HT1080 (cell line): ENCODE data around the gene DYNC1LI2. TPM values are rescaled to one million over a fixed set of nuclear protein-coding genes. Genes with fewer than 3 reads are reported as not detected.
"Not testable (repeated sequence)": the region's sequence is repeated elsewhere in the genome, so short reads cannot be mapped to it uniquely, and the experiment has no call there.

Experiments
- DNase-seq: peaks from one replicate; pipeline ENCODE4 v3.0.0-alpha.2; 2015; ENCODE audit warnings: low read depth
- total RNA-seq: library from RNA; depleted of rRNA; stranded (reverse); fragments of >200 nt; shearing (Covaris generic); gene quantifications from 2 replicates; pipeline ENCODE4 v1.2.3, GENCODE V29; 2014

The DYNC1LI2 gene
- total RNA-seq, 1 experiment from 2014 or later: 52.9 TPM

DNA sequence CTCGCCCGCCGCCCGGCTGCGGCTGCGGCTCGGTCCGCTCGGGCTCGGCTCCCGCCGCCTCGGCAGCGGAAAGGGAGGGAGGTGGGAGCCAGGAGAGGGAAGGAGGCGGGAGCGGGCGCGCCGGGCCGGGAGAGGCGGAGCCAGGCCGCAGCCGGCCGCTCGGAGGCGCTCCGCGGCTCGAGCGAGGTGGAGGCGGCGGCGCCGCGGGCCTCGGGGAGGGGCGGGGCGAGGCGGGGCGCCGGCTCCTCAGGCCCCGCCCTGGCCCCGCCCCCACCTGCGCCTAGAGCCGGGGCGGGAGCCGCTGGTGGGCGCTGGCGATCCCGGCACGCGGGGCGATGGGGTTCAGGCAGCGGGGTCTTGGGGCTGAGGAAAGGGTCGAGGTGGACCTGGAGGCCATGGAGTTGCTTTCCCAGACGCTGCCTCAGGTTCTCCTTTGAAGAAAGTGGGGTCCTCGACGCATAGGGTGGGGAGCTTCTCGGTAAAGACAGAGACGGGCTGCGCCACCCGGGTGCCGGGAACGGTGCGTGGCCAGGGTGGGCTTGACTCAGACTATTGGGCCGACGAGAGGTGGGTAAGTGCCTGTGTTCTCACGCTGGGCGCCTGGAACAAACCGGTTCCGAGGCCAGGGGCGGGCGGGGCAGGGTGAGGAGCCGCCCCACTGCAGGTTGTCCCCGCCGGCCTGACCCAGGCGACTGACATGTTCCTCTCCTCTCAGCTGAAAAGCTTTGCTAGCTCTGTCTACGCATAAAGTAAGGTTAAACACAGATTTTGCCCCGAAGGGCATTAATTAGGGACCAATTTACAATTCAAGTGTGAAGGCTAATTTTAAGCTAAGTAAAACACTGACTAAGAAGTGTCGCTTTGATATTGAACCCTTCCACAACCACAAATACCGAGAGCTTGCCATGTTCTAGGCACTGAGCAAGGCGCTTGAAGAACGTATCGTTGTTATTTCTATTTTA lies 54.5 kb downstream of the DYNC1LI2 start, which contains the start of gene CMTM4:
TSS of gene CMTM4 (minus strand) at position 75 of the 962 bp plus-strand sequence. CDS start 218 bp downstream, outside the sequence.
- peak; percentile 80 for DNase-seq

GRCh38 chr16:66695935-66696668 lies 55.3 kb downstream of the DYNC1LI2 start:
- DNase-seq: no peak

DNA sequence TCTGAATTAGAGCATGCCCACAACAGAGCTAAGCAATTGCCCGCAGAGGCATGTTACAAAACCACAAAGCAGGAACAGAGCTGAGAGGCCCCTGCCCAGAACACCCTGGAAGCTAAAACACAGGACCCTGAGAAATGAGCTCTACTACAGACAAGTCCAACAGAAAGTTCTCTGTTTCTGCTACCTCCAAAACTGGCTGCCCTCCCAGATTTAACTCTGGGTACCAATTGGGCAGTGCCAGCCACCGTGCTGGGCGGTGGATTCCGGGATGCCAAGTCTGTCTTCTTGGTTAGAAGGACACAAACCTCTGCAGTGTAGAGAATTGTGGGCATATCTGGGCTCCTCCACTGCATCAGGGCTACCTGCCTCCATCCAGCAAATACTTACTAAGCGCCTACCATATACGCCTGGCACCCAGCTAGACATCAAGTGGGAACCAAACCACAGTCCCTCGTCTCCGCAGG lies 55.9 kb downstream of the DYNC1LI2 start:
- no peak for DNase-seq

GRCh38 chr16:66693149-66693548 lies 58.3 kb downstream of the DYNC1LI2 start:
- DNase-seq: no peak

DNA sequence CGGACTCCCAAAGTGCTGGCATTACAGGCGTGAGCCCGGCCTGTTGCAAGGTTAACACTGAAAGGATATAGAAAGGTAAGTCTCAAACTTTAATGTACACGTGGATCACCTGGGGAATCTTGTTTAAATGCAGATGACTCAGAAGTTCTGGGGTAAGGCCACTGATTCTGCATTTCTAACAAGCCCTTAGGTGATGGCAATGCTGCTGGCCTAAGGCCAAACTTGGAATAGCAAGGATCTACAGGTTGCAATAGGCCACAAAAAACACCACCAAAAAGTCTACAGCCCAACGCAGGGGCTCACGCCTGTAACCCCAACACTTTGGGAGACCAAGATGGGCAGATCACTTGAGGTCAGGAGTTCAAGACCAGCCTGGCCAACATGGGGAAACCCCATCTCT lies 59.1 kb downstream of the DYNC1LI2 start:
- DNase-seq: no peak

GRCh38 chr16:66691234-66691633 lies 60.2 kb downstream of the DYNC1LI2 start:
- no peak for DNase-seq

DNA sequence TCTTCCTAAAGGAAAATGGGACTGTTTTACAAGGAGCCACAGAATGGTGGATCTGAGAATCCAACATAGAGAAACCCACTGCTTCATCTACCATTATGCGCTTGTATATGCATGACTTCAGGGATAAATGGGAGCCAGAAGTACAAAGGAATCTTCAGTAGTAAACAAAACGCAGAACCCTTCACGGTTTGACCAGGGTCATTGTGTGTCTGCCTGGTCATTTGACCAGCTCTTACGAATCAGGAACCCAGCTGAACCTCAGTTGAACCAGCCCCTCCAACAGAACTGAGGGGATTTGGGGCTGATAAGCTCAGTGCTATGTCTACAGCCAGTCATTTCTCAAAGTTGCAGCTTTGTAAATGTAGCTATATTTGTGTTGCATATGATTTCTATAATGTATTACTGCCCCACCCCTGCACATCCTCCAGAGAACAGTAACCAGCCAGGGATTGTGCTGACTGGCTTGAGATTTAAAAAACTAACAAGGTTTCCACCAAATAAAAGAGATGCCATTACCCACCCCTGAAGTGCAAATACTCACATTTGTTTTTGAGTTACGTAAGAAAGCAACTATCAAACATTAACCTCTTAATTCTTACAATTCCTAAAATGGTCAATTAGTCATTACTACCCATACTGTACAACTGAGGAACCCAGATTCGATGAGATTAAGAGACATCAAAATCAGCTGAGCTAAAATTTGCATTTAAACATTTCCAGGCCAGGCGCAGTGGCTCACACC lies 61.1 kb downstream of the DYNC1LI2 start:
- DNase-seq: no peak

DNA sequence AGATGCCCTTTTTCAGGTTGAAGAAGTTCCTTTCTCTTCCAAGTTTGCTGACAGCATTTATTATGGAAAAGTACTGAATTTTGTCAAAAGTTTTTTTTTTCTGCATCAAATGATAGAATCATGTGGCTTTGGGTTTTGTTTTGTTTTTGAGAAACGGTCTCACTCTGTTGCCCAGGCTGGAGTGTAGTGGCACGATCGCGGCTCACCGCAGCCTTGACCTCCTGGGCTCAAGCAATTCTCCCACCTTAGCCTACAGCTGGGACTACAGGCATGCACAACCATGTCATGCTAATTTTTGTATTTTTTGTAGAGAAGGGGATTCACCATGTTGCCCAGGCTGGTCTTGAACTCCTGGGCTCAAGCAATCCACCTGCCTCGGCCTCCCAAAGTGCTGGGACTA lies 62.1 kb downstream of the DYNC1LI2 start:
- DNase-seq: no peak

DNA sequence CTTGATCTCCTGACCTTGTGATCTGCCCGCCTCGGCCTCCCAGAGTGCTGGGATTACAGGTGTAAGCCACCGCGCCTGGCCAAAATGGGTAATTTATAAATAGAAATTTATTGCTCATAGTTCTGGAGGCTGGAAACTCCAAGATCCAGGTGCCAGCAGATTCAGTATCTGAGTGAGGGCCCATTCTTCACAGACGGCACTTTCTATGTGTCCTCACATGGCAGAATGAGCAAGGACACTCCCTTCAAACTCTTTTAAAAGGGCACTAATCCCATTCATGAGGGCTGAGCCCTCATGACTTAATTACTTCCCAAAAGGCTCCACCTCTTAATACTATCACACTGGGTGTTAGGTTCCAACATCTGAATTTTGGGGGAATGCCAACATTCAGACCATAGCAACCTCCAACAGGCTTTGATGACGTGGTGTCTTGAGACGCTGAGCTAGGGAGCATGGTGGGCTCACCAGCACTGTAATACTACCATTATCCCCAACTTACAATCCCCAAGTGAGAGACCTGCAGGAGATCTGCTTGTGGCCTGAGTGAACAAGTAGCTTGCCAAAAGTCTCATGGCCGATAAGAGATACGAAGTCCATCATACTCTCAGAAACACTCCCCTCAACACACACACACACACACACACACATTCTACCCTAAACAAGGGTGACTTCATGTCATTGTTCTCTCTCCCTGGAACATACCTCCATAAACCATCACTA lies 63.3 kb downstream of the DYNC1LI2 start:
- no peak for DNase-seq

- not testable (repeated sequence) for DNase-seq
These were observed 65.8 kb downstream of the DYNC1LI2 start for GRCh38 chr16:66685501-66686115.

- DNase-seq: no peak
These were observed 69.1 kb downstream of the DYNC1LI2 start for GRCh38 chr16:66682271-66682670.

DNA sequence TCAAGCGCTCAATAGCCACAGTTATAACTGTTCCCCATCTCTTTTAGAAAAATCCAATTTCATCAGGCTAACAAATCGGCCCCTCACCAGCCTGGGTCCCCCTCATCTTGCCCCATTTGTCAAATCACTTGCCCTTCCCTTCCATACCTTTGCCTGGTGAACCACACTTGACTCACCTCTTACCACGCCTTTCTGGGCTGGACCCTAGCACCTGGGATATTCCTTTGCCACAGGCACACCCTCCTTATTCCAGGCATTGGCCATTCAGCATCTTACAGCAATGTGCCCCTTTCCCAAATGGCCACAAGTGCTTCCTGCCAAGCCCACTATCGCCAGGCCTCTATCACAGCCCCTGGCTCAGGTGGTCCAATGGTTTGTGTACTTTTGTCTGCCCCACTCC lies 69.7 kb downstream of the DYNC1LI2 start:
- no peak for DNase-seq

- no peak for DNase-seq
These were observed 73.1 kb downstream of the DYNC1LI2 start for GRCh38 chr16:66678337-66678736.

- DNase-seq: no peak
These were observed 73.6 kb downstream of the DYNC1LI2 start for GRCh38 chr16:66677836-66678235.

GRCh38 chr16:66677179-66677578 lies 74.2 kb downstream of the DYNC1LI2 start:
- no peak for DNase-seq

- DNase-seq: no peak
These were observed 74.8 kb downstream of the DYNC1LI2 start for GRCh38 chr16:66676599-66676998.

- DNase-seq: no peak
These were observed 77.7 kb downstream of the DYNC1LI2 start for GRCh38 chr16:66673691-66674090.
